IgD-negative memory B cell (primary cell): Measurements from ENCODE around the gene GALNT9. TPM values are rescaled to one million over a fixed set of nuclear protein-coding genes. Genes with fewer than 3 reads are reported as not detected.

Experiments
- H3K27ac Mint-ChIP-seq, 3 donors: one replicate each; pipeline ENCODE4 v1.8.0; 2020 to 2022; ENCODE audit warnings: mild to moderate bottlenecking in 3 of 3, mixed read lengths in 3 of 3, moderate library complexity in 1 of 3
- H3K27me3 Mint-ChIP-seq: one replicate; pipeline ENCODE4 v1.8.0; 2021; ENCODE audit warnings: mixed read lengths
- H3K36me3 Mint-ChIP-seq: one replicate; pipeline ENCODE4 v1.8.0; 2020; ENCODE audit warnings: mild to moderate bottlenecking, mixed read lengths
- H3K4me1 Mint-ChIP-seq, 3 donors: one replicate each; pipeline ENCODE4 v1.8.0; 2020 to 2022; ENCODE audit warnings: mixed read lengths in 3 of 3, mild to moderate bottlenecking in 1 of 3
- H3K4me3 Mint-ChIP-seq, 4 donors: one replicate each; pipeline ENCODE4 v1.8.0; 2020 to 2022; ENCODE audit warnings: mild to moderate bottlenecking in 4 of 4, mixed read lengths in 4 of 4, moderate library complexity in 3 of 4
- H3K9me3 Mint-ChIP-seq, 3 donors: one replicate each; pipeline ENCODE4 v1.8.0; 2020 to 2021; ENCODE audit warnings: mixed read lengths in 3 of 3, mild to moderate bottlenecking in 1 of 3
- polyA plus RNA-seq: library from polyadenylated mRNA; unstranded; fragments of 300-500 nt; fragmentation: Illumina TruSeq; gene quantifications from one replicate; pipeline ENCODE4 v1.2.3, GENCODE V29; 2021

The GALNT9 gene
- polyA plus RNA-seq, 1 donor from 2014 or later = 1.5 TPM

GRCh38 chr12:132191715-132192553, 137.5 kb downstream of the GALNT9 start:
- Mint-ChIP-seq H3K27me3 (peaks cover 4% of the 10 kb centered on the region), H3K9me3 (peaks cover 1 to 5% (median 1%) of the 10 kb centered on the region in 3 donors), H3K36me3 (no peaks in the 10 kb centered on the region), H3K4me1 (peaks cover 0 to 6% (median 5%) of the 10 kb centered on the region in 3 donors), H3K27ac (peak overlapping the region in 1 of 3 donors; percentile 39), H3K4me3 (peak overlapping the region in 1 of 4 donors; percentile 60)

GRCh38 chr12:132190834-132191500, 138.4 kb downstream of the GALNT9 start:
- Mint-ChIP-seq H3K27me3 (peaks cover 4% of the 10 kb centered on the region), H3K4me3 (peak overlapping the region in 2 of 4 donors; percentile 27 to 76), H3K9me3 (peaks cover 1 to 5% (median 2%) of the 10 kb centered on the region in 3 donors), H3K4me1 (peaks cover 0 to 7% (median 6%) of the 10 kb centered on the region in 3 donors), H3K36me3 (no peaks in the 10 kb centered on the region), H3K27ac (peak overlapping the region in 1 of 3 donors; percentile 39)

- Mint-ChIP-seq H3K9me3 (peaks cover 3 to 5% (median 5%) of the 10 kb centered on the region in 3 donors), H3K4me3 (peak overlapping the region; percentile 76 to 96 (median 90)), H3K4me1 (peaks cover 4 to 10% (median 8%) of the 10 kb centered on the region in 3 donors)
Observed at GRCh38 chr12:132190012-132190755, 139.2 kb downstream of the GALNT9 start.

GRCh38 chr12:132189378-132190011, 139.9 kb downstream of the GALNT9 start:
- peak overlapping the region; percentile 35 to 81 (median 43) for H3K27ac Mint-ChIP-seq
- H3K4me1 Mint-ChIP-seq = peaks cover 4 to 10% (median 8%) of the 10 kb centered on the region in 3 donors
- peak overlapping the region; percentile 76 to 96 (median 90) for H3K4me3 Mint-ChIP-seq
- no peaks in the 10 kb centered on the region for H3K36me3 Mint-ChIP-seq
- H3K9me3 Mint-ChIP-seq = peaks cover 5% of the 10 kb centered on the region in 3 donors
- peaks cover 4% of the 10 kb centered on the region for H3K27me3 Mint-ChIP-seq

More at GRCh38 chr12:132190012-132190755, 139.2 kb downstream of the GALNT9 start:
- Mint-ChIP-seq H3K36me3 (no peaks in the 10 kb centered on the region), H3K27me3 (peaks cover 4% of the 10 kb centered on the region), H3K27ac (peak overlapping the region in 2 of 3 donors; percentile 35 to 43)

GRCh38 chr12:132188916-132189325, 140.5 kb downstream of the GALNT9 start:
- H3K36me3 Mint-ChIP-seq = no peaks in the 10 kb centered on the region
- peak overlapping the region; percentile 76 to 96 (median 90) for H3K4me3 Mint-ChIP-seq
- peaks cover 2% of the 10 kb centered on the region for H3K27me3 Mint-ChIP-seq
- peak overlapping the region in 2 of 3 donors; percentile 43 to 81 for H3K27ac Mint-ChIP-seq
- H3K9me3 Mint-ChIP-seq = peaks cover under 1 to 5% (median 4%) of the 10 kb centered on the region in 3 donors
- peaks cover 4 to 10% (median 9%) of the 10 kb centered on the region in 3 donors for H3K4me1 Mint-ChIP-seq

GRCh38 chr12:132188451-132188901, 140.9 kb downstream of the GALNT9 start:
- H3K36me3 Mint-ChIP-seq = no peaks in the 10 kb centered on the region
- peaks cover 4 to 10% (median 9%) of the 10 kb centered on the region in 3 donors for H3K4me1 Mint-ChIP-seq
- H3K4me3 Mint-ChIP-seq = peak overlapping the region; percentile 17 to 59 (median 48)
- H3K9me3 Mint-ChIP-seq = peaks cover 0 to 5% (median 4%) of the 10 kb centered on the region in 3 donors
- H3K27ac Mint-ChIP-seq = no peak overlapping the region
- H3K27me3 Mint-ChIP-seq = peaks cover 2% of the 10 kb centered on the region

GRCh38 chr12:132187646-132188450, 141.5 kb downstream of the GALNT9 start:
- H3K36me3 Mint-ChIP-seq = no peaks in the 10 kb centered on the region
- H3K4me3 Mint-ChIP-seq = peak overlapping the region in 3 of 4 donors; percentile 58 to 70 (median 59)
- H3K27me3 Mint-ChIP-seq = peaks cover 2% of the 10 kb centered on the region
- H3K4me1 Mint-ChIP-seq = peaks cover 4 to 10% (median 9%) of the 10 kb centered on the region in 3 donors
- H3K9me3 Mint-ChIP-seq = peaks cover 0 to 5% (median 4%) of the 10 kb centered on the region in 3 donors
- H3K27ac Mint-ChIP-seq = no peak overlapping the region

- peaks cover 4 to 10% (median 9%) of the 10 kb centered on the region in 3 donors for H3K4me1 Mint-ChIP-seq
- H3K4me3 Mint-ChIP-seq = peak overlapping the region in 2 of 4 donors; percentile 49 to 58
Observed at GRCh38 chr12:132186857-132187620, 142.3 kb downstream of the GALNT9 start.

GRCh38 chr12:132186208-132186856, 143.1 kb downstream of the GALNT9 start:
- peaks cover 4 to 7% (median 5%) of the 10 kb centered on the region in 3 donors for H3K9me3 Mint-ChIP-seq
- peak overlapping the region in 2 of 4 donors; percentile 49 to 65 for H3K4me3 Mint-ChIP-seq
- H3K36me3 Mint-ChIP-seq = no peaks in the 10 kb centered on the region
- peaks cover 2% of the 10 kb centered on the region for H3K27me3 Mint-ChIP-seq
- peaks cover 4 to 10% (median 9%) of the 10 kb centered on the region in 3 donors for H3K4me1 Mint-ChIP-seq
- peak overlapping the region in 1 of 3 donors; percentile 91 for H3K27ac Mint-ChIP-seq

More at GRCh38 chr12:132186857-132187620, 142.3 kb downstream of the GALNT9 start:
- no peaks in the 10 kb centered on the region for H3K36me3 Mint-ChIP-seq
- no peak overlapping the region for H3K27ac Mint-ChIP-seq
- peaks cover 4 to 6% (median 5%) of the 10 kb centered on the region in 3 donors for H3K9me3 Mint-ChIP-seq
- H3K27me3 Mint-ChIP-seq = peaks cover 2% of the 10 kb centered on the region

- peak overlapping the region; percentile 39 to 91 (median 64) for H3K27ac Mint-ChIP-seq
- peaks cover 4 to 9% (median 9%) of the 10 kb centered on the region in 3 donors for H3K4me1 Mint-ChIP-seq
- peak overlapping the region in 2 of 4 donors; percentile 35 to 65 for H3K4me3 Mint-ChIP-seq
Observed at GRCh38 chr12:132185705-132186104, 143.7 kb downstream of the GALNT9 start.

GRCh38 chr12:132182711-132183365, 146.6 kb downstream of the GALNT9 start:
- no peak overlapping the region for H3K27ac Mint-ChIP-seq
- H3K4me3 Mint-ChIP-seq = peak overlapping the region in 1 of 4 donors; percentile 20
- peaks cover 10% of the 10 kb centered on the region for H3K27me3 Mint-ChIP-seq
- H3K36me3 Mint-ChIP-seq = no peaks in the 10 kb centered on the region
- peaks cover 4 to 7% (median 4%) of the 10 kb centered on the region in 3 donors for H3K9me3 Mint-ChIP-seq
- H3K4me1 Mint-ChIP-seq = peaks cover 3 to 7% (median 4%) of the 10 kb centered on the region in 3 donors

More at GRCh38 chr12:132185705-132186104, 143.7 kb downstream of the GALNT9 start:
- Mint-ChIP-seq H3K27me3 (peaks cover 2% of the 10 kb centered on the region), H3K36me3 (no peaks in the 10 kb centered on the region), H3K9me3 (peaks cover 4 to 7% (median 5%) of the 10 kb centered on the region in 3 donors)
